NCI-H345 treated with DMSO at 0.1 percent for 48 hours (cell line): ENCODE measurements around the gene DOK1.

Experiments used
- DNase-seq: peaks from one replicate; lab custom pipeline; 2025; ENCODE audit not compliant: unreplicated experiment; lab: John Stamatoyannopoulos, UW

DOK1 gene

DNA sequence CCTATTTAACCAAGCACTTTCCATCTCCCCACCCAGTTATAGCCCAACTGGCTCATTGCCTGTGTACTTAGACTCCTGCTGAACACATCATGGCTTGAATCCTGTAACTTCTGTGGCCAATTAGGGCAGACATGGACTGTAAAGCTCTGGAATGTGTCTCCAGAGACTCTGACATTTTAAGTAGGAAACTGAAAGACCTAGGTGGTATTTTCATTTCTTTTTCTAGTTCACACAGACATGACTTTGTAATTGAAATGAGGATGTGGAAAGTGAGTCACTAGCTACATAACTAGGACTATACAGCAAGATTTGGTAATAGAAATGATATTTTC lies 12.2 kb downstream of the DOK1 start:
- DNase-seq: no peak

DNA sequence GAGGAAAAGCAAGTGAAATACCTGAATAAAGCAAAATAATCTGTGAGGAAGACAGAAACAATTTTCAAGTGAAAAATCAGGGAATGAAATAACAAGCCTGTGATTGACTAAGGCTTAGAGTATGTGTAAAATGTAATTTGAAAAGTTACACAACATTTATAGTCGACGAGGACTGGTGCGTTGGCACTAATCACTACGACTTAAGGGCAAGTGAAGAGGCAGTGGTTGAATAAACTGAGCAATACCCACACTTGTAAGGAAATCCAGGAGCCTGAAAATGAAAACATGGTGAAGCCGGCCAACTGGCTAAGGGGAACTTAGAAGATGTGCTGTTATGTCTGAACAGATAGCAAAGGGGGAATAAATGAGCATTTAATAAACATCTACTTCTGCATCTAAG lies 13.4 kb downstream of the DOK1 start:
- DNase-seq: no peak

DNA sequence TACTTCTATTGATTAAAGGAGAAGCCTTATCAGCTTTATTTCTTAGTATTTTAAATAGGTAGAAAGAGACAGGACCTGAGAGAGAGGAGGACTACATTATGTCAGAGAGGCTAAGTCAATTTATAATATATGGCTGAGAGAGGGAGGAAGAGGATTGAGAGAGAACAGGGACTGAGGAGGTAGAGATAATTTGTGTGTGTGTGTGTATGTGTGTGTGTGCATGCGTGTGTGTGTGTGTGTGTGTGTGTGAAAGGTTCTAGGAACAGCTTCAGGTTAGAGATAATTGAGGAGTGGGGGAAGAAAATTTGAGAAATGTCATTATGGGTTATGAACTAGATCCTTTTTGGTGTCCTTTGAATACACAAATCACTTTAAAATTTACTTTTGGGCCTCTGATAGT lies 15.2 kb downstream of the DOK1 start:
- no peak for DNase-seq

DNA sequence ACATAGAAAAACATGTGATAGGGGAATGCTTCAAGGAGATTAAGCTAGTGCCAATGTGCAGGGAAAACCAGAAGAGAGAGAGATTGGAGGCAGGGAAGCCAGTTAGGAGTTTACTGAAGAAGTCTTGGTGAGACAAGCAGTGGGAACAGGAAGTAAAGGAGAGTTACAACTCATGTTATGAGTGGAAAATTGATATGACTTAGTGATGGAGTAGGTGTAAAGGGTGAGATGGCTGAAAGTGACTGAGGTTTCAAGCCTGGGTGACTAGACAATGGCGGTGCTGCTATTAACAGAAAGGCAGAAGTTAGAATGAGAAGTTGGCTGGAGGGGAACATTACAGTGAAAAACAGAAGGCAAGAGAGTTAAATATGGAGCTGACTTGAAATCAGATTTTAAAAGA lies 16.5 kb downstream of the DOK1 start:
- DNase-seq: no peak

DNA sequence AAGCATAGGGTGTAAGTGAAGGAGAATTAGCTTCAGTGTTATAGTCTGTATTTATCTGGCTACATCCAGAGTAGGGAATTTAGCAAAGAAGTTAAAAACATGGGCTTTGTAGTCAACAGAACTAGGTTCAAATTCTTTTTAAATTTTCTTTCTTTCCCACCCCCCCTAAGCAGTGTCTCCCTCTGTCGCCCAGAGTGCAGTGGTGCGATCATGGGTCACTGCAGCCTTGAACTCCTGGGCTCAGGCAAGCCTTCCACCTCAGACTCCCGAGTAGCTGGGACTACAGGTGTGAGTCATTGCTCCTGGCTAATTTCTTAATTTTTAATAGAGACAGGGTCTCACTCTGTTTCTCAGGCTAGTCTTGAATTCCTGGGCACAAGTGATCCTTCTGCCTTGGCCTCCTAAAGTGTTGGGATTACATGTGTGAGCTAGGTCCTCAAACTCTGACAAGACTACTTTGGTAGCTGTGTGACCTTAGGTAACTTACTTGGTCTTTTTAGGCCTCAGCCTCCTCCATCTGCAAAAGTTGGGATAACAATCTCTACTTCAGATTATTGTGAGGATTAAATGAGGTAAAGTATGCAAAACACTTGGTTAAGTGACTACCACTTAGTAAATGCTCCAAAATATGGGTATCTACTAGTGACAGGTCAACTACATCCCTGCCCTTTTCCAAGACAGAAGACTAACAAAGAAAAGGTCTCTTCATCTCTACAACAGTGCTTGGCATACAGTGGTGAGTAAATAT lies 17.8 kb downstream of the DOK1 start:
- DNase-seq: no peak

DNA sequence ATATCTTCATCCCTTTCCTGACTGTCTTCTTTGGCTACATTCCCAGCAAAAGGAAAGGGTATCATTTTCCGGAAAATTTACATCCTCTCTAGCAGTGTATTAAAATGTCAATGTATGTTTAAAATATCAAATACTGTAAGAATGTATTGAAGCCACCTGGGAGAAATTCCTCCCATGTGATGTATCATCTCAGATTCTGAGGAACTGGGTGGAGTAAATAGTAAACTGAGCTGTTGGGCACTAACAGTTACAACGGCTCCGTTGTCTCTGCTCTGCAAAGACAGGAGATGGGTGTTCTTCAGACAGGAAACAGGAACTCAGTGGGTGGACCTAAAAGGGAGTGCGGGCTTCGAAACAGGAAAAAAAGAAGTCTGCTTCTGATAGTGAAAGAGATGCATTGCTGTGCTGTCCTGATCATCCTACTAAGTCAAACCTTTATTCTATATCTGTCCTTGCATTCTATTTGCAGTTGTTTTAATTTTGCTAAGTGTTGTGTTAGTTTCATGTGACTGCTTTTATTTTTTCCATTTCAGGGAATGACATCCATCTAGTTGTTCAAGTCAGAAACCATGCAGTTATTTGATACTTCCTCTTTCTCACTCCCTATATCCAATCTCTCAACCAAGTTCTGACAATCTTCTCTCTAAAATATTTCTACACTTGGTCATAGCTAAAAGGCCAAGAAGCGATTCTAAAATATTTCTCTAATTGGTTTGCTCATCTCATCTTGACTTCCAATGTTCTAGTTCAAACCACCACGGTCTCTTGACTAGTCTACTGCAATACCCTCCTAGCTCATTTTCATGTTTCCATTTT lies 19.4 kb downstream of the DOK1 start:
- DNase-seq: no peak

DNA sequence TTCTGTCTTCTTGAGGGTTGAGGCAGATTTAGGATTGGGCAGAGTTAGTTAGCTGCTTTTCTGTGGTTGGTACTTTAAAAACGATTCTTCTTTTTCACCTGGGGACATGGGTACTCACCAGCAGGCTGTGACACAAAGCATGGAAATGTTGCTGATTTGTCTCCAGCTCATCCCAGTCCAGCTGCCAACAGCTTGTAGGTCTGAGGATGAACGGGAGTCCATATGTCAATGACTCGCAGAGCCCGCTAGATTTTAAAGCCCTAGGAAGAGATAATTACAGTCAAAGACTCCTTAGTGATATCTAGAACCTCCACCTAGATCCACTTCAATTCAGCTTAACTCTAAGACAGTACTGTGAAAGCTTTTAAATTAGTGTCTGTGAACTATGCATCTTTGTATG lies 20.8 kb downstream of the DOK1 start:
- DNase-seq: no peak

DNA sequence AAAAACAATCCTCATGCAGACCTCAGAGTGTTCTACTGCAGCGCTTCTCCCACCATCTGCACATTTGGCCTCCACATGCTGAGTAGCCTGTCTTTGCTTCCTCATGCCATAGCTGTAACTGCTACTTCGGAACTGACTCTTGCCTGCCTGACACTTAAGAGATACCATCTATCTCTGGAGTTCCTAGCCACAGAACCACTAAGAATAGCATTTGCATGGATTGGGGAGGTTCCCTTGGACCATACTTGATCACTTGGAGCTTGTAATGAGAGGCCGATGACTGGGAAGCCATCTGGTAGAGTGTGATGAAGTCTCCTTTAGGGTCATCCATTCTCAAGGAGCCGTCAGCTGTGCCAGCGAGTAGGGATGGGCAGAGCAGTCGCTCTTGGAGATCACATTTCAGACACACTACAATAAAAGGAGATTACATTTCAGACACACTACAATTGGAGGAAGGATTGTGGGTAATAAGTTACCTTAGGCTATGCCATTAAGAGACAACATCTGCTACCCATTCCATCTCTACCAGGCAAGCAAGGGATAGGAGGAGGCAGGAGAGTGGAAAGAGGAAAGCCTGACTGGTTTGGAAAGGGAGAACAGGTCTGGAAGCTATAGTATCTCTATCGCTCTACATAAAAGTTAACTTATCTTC lies 21.8 kb downstream of the DOK1 start:
- DNase-seq: no peak

DNA sequence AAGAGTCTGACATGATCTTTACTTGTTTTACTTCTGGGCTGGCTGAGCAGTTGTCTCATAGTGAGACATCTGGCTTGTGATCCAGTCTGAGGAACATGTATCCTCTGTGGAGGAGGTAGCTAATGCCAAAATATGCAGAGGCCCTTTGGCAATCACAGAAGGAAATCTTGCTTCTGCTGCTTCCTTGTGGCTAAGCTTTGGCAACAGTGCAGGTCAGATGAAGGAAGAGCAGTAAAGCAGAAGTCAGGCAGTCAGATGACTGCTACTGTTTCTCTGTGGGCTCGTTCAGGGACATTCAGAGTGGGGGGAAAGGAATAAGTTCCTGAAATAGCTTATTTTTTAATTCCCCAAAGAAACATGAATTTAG lies 22.3 kb downstream of the DOK1 start:
- DNase-seq: no peak

DNA sequence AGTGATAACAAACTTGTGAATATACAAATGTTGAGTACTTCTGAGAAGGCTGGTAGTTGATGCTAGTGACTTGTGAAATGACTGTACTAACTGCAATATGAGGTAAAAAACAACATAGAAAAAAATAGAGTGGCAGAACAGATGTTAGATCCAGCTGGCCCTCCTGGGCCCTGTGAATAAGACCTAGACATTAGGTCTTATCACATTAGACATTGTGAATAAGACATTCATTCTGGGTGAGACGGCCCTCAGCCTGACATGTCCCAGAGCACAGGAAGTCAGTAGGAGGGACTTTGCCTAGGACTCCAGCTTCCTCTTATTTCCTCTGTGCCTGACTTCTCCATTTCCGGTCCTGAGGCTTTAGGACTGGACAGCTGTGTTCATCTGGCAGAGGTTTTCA lies 22.9 kb downstream of the DOK1 start:
- DNase-seq: no peak

DNA sequence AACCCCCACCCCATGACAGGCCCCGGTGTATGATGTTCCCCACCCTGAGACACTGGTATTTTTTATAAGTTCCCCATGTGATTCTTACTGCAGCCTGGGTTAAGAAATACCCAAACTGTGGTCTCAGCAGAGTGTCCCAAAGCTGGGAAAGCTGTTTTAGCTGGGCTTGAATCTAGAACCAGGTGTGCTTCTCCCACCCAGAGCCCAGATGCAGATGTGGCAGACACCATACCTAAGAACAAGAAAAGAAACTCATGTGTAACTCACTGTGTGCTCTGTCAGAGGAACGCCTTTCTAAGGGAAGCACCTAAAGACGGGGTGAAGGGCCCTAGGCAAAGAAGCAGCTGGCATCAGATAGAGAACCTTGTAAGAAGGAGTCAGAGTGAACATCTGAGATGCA lies 23.9 kb downstream of the DOK1 start:
- DNase-seq: no peak

DNA sequence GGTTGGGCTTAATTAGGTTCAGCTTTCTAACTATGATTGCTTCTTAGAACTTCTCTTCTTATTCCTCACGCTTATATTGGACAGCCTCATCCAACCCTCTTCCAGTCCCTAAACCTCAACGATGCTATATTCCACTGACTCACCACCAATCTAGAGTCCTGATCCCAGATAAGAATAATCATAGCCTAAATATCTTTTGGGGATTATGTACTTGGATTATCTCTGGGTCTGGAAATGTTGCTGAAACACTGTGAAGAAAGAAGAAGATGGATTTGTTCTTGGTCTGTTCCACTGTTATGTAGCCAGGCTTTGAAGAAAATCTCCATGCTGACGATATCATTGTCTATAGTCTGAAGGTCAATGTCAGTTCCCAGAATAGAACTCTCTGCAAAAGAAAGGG lies 26.9 kb downstream of the DOK1 start:
- no peak for DNase-seq

DNA sequence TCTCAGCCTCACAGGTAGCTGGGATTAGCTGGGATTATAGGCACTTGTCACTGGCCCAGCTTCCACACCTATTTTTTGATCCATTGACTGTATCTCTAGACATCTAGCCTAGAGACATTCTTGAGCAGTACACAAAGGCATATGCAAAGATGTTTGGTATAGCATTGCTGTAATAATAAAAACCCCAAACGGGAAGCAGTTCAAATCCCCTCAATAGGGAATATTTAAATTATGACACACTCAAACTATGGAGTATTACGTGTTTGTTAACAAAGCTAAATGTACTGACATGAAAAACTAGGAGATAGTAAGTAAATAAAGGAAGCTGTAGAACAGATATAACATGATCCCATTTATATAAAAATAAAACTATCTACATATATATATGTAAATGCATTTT lies 27.7 kb downstream of the DOK1 start:
- no peak for DNase-seq

DNA sequence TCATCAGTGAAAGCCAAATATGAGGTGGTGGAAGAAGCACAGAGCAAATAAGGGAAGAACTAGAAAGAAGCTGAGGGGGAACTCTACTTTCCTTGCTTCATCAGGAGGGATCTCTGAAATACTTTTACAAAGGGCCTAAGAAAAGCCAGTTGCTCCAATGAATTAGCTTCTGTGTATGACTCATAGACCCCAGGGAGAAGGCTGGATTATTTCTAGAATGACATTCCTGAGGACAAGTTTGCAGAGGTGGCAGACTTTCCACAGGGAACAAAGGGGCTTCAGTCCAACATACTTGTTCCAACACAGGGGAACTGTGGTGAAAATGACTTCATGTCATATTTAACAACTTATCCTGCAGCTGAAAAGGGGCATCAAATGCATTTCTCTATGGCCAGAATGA lies 29.0 kb downstream of the DOK1 start:
- no peak for DNase-seq

DNA sequence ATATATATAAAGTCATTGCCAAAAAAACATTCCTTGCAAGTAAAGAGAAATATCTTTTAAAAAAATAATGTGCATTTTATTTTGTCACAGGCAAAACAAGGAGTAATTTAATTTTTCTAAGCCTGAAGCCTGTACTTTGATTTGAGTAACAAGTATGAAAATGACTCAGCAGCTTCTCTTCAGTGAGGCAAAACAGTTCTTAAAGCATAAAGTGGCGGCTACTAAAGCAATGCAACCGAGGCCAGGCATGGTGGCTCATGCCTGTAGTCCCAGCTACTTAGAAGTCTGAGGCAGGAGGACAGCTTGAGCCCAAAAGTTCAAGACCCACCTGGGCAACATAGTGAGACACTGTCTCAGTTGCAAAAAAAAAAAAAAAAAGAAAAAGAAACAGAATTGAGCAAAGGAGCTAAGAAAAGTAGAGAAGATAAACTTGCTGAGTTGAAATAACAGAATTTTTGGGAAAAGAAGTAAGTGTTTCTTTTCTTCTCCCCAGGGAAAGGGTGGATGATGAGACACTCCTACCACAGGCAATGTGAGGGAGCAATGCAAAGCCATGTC lies 29.6 kb downstream of the DOK1 start:
- DNase-seq: no peak

DNA sequence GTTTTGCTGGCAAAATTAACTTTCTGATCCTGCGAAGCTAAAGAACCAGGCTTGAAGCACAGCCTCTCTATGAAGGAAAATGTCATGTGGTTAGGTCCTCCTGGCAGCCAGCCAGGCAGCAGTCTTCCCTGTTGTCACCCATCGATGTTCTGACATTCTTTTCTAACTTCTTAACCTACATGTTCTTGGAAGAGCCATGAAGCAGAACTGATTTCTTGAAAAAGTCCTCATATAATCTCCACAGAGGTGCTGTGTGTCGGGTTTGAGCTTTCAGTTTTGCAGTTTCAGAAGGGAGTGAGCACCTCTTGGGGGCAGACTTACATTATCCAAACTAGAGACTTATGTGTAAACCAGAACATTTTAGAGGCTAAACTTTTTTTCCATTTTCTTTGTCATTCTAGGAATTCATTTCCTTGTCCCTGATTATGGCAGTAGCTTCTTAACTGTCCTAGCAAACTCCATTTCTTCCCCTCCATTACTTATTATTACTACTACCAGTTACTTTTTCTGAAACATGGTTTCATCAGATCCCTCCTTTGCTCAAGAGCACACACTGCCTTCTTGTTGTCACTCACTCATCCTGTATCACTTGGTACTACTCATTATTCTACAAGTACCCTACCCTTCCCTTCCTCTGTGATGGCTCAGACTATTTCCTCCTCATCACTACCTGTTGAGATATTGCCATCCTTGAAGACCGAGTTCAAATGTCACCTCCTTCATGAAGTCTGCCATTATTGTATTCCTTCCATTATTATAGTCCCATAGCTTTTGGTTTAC lies 31.1 kb downstream of the DOK1 start:
- DNase-seq: no peak

DNA sequence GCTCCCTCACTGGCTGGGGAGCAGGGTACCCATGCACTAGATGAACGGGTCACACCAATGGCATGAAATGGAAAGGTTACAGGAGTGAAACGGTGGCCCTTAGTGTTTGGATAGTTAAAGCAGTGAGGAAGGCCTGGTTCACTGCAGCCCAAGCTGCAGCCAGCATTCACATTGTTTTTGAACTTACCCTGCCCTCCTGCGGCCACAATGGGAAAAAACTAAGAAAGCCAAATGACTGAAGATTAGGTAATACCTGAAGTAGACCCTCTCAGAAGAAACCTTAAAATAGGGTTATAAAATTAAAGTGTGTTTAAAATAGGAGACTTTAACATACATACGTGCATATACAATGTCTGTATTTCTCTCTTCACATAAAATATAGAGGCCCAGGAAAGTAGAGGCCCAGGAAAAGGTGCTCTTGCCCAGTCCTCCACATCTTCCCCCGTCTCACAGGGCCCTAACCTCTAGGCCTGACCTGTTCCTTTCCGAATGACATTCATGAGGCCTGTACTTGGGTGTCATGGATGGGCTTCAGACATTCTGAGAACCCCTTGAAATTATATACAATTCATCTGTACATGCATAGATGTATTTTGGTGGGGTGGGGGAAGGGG lies 33.3 kb downstream of the DOK1 start:
- peak; percentile 29 for DNase-seq

DNA sequence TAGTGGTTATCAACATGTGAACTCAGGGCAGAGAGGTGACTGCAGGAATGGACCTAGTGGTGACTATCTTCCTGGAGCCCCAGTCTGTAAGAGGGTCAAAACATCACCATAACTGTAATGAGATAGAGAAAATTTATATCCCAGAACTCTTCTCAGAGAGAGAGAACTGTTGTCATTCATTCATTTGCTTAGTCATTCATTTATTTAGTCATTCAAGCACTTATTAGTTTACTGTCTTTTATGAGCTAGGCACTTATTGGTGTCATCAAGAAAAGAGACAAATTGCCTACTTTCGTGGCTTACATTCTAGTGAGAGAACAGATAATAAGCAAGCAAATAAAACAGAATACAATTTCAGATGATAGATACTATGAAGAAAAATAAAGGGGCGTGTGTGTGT lies 34.1 kb downstream of the DOK1 start:
- DNase-seq: no peak

DNA sequence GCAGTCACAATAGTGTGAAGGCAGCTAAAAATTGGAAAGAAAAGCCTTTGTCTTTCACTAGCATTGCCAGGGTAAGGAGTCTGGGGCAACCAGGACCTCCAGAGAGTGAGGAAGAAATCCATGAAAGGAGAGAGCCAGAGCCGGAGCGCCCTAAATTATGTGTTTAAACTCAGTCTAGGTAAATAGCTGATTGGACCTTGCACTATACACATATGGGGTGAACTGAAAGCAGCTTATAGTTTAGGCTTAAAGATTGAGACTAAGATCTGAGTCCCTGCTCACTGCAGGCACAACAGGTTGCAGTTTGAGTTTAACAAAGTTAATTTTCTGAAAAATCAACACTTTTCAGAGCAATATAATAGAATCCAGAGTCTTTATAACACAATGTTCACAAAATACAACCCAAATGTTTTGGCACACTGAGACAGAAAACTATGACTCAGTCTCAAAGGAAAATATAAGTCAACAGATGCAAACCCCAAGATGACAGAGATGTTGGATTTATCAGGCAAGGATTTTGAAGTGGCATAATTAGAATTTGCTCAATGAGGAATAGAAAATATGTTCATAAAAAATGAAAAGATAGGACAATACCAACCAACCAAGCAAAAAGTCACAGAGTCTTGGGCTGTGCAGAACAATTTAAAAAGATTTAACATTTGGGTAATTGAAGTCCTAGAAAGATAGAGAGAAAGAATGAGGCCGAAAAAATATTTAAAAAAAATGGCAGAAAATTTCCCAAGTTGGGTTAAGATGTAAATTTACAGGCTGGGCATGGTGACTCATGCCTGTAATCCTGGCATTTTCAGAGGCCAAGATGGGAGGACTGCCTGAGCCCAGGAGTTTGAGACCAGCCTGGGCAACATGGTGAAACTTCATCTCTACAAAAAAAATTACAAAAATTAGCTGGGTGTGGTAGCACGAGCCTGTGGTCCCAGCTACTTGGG lies 39.6 kb downstream of the DOK1 start:
- DNase-seq: no peak

DNA sequence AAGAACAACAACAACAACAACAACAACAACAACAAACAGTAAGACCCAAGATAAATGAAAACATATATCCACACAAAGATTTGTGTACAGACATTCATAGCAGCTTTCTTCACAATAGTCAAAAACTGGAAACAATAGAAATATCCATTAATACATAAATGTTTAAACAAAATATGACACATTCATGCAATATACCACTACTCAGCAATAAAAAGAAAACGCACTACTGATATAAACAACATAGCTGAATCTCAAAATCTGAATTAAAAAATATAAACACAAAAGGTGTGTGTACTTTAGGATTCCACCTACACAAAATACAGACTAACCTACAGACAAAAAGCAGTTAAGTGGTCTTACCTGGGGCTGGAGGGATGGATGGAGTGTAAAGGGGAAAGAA lies 42.1 kb downstream of the DOK1 start:
- DNase-seq: no peak
